Measurements from ENCODE around the gene MYL5.
"Not testable (repeated sequence)": the region's sequence is repeated elsewhere in the genome, so short reads cannot be mapped to it uniquely, and the experiment has no call there.

Gene MYL5

GRCh38 chr4:669806-670559 is 4.4 kb upstream of the MYL5 start:
- FAIRE-seq; DNase-seq (ENCODE audit: insufficient read length, low spot score): not testable (repeated sequence)

- FAIRE-seq (no peak), DNase-seq (ENCODE audit: insufficient read length, low spot score) (no peak)
These were observed 2.6 kb upstream of the MYL5 start for GRCh38 chr4:671769-672168.

DNA sequence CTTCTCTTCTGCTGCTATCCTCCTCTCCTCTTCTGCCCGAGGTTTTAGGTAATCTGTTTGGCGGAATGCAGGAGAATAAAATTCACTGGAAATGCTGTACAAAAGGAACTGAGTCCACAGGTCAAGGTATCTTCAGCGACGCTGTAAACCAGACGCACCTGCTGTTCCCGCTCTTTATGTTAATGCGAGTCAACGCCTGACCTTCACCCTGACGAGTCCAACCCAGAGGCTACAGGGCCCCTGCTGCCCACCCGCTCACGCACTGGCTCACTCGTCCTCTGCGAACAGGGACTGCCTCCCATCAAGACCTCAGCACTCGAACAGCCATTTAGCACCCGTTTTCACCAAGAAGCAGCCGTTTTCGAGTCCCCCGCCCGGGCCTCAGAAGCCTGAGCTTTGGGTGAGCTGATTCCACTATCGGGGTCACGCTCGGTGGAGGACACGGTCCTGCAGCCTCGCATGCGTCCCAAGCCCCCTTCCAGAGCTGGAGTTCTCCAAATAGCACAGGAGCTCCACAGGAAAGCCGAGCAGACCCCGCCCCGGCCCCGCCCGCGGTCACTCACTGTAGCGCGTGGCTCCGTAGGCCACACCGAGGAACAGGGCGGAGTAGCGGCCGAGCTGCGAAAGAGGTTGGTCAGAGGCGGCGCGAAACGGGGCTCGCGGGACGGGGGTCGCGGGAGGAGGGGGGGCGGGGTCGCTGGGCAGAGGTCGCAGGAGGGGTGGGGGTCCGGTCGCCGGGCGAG is 822 bp upstream of the MYL5 start:
- FAIRE-seq = no peak
- DNase-seq (ENCODE audit: insufficient read length, low spot score) = no peak

- no peak for DNase-seq (ENCODE audit: insufficient read length, low spot score)
- no peak for FAIRE-seq
These were observed 917 bp downstream of the MYL5 start for GRCh38 chr4:675036-675882.

- DNase-seq (ENCODE audit: insufficient read length, low spot score) (peak; percentile 78), FAIRE-seq (peak; percentile 49)
These were observed 1.9 kb downstream of the MYL5 start for GRCh38 chr4:675980-676870.

DNA sequence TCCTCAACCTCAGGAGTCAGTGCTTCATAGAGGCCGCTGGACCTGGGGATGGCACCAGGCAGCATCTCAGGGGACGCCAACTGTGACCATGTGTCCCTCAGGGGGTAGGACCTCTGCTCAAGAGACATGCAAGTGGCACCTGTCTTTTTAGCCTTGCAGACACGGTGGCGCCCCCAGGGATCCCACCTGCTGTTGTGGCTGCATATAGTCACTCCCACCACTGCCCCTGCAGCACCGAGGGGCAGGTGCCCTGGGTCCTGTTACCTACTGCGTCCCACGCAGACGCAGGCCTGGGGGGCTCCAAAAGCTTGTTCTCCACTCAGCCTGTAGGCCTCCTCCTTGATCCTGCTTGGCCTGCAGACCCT is 2.5 kb downstream of the MYL5 start:
- FAIRE-seq (no peak), DNase-seq (ENCODE audit: insufficient read length, low spot score) (no peak)

- FAIRE-seq = no peak
- no peak for DNase-seq (ENCODE audit: insufficient read length, low spot score)
These were observed 3.3 kb downstream of the MYL5 start for GRCh38 chr4:677431-678293.

GRCh38 chr4:678331-679103 is 4.2 kb downstream of the MYL5 start:
- no peak for DNase-seq (ENCODE audit: insufficient read length, low spot score)
- FAIRE-seq = no peak

GRCh38 chr4:679104-679481 is 4.8 kb downstream of the MYL5 start:
- no peak for FAIRE-seq
- no peak for DNase-seq (ENCODE audit: insufficient read length, low spot score)

DNA sequence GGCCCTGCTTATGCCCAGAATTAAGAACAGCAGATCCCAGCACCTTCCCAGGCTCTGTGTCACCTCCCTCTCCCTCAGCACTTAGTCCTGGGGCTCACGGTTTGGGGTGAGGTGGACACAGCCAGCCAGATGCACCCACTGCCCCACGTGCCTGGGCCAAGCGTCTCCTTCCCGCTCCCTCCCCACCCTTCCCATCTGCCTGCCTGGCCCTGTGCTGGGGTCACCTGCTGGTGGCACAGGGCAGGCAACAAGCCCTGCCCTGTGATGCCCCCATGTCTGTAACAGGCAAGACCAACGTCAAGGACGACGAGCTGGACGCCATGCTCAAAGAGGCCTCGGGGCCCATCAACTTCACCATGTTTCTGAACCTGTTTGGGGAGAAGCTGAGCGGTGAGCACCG is 5.3 kb downstream of the MYL5 start:
- FAIRE-seq = no peak
- no peak for DNase-seq (ENCODE audit: insufficient read length, low spot score)

DNA sequence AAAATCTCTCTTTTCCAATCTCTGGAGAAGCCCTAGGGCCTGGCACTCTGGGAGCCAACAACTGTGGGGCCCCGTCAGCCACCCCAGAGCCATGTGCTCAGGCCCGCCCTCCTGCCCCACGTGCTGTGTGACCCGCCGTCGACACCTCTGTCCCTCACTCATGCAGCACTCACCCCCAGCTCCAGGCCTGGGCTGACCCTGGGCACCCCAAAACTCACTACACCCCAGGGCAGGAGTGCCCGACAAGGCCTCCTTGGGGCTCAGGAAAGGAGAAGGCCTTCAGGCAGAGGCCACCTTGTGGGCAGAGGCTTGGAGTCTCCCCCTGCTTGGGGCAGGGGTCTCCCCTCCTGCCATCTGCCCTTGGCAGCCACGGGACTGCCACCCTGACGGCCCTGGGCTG is 5.7 kb downstream of the MYL5 start:
- DNase-seq (ENCODE audit: insufficient read length, low spot score) (no peak), FAIRE-seq (no peak)

DNA sequence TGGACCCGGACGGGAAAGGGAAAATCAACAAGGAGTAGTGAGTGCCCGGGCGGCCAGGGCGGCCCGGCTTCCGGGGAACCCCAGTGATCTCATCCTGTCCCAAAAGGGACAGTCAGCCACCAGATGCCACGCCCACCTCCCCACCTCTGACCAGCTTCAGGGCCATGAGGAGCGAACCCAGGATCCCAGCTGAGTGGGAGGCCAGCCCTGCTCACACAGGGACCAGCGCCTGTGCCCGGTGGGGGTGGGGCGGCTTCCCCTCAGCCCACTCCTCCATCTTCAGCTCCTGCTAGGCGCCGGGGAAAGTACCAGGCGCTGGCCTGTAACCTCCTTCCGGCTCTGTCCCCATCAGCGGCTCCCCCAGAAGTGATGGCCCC is 6.2 kb downstream of the MYL5 start:
- no peak for FAIRE-seq
- no peak for DNase-seq (ENCODE audit: insufficient read length, low spot score)

DNA sequence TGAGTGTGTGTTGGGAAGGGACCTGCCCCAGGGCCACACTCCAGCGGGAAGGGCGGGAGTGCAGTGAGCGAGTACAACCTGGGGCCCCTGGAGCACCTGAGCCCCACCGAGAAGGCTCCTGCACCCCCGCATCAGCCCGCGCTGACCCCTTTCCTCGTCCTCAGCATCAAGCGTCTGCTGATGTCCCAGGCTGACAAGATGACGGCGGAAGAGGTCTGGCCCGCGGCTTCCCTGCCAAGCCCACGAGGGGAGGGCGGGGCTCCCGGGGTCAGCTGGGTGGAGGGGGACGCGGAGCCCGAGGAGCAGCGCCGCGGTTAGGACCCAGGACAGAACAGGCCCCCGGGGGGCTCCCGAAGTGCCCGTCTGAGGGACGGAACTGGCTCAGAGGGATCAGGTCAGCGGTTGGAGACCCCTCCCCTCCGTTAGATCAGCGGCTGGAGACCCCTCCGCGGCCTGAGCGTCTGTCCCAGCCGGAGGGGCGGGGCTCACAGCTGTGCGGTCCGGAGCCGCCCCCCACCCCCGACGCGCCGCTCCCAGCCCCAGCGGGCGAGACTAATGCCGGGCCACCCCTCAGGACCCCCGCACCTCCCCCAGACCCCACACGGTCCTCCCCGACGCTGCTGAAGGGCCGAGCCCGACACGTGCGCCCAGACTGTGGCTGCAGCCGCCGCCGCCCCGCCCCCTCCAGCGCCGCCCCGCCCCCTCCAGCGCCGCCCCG is 6.7 kb downstream of the MYL5 start:
- DNase-seq (ENCODE audit: insufficient read length, low spot score) (peak; percentile 82), FAIRE-seq (no peak)

DNA sequence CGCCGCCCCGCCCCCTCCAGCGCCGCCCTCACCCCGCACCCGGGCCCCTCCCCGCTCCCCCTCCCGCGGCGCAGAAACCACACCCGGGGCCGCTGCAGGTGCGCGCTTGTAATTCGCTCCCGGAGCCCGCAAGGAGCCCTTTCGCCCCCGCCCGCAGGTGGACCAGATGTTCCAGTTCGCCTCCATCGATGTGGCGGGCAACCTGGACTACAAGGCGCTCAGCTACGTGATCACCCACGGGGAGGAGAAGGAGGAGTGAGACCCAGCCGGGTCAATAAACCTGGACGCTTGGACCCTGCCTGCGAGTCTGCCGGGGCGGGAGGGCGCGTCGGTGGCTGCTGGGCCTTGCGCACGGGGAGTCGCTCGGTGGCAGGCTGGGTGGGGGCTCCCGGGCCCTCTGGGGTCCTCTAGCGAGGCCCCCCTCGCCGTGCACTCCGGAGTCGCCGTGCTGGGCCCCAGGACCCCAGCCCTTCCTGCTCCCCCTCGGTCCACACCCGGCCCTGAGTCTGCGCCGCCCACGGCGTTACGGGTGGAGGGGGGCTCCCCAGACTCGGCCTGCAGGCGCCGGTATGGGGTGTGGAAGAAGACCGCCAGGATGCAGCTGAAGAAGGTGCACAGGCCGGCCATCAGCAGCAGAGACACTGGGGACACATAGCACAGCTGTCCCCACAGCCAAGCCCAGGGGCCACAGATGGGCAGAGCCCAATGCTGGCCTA is 7.6 kb downstream of the MYL5 start:
- no peak for FAIRE-seq
- no peak for DNase-seq (ENCODE audit: insufficient read length, low spot score)

DNA sequence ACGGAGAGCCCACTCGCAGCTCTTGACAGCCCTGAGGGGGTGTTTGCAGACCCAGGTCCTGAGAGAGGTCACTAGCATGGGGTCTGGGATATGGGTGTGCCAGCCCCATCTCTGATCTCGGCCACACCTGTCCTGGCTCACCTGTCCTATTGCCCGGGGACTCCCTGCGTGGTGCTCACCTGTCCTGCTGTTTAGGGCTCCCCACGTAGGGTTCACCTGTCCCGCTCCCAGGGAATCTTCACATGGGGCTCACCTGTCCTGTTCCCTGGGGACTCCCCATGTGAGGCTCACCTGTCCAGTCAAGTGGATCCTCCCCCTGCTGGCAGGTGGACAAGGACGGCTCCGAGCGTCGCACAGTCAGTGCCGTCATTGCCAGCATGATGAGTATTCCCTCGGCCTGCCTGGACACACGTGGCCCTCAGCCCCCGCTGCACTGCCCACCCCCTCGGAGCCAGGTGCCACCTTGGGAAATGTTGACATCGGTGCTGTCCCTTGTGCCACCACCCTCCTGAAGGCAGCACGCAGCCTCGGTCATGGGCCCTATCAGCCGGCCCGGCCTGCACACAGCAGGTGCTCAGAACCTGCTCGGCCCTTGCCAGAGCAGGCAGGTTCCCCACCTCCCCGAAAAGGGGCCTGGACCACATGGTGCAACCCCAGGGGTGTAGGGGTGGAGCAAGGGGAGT is 8.3 kb downstream of the MYL5 start:
- FAIRE-seq (no peak), DNase-seq (ENCODE audit: insufficient read length, low spot score) (no peak)

DNA sequence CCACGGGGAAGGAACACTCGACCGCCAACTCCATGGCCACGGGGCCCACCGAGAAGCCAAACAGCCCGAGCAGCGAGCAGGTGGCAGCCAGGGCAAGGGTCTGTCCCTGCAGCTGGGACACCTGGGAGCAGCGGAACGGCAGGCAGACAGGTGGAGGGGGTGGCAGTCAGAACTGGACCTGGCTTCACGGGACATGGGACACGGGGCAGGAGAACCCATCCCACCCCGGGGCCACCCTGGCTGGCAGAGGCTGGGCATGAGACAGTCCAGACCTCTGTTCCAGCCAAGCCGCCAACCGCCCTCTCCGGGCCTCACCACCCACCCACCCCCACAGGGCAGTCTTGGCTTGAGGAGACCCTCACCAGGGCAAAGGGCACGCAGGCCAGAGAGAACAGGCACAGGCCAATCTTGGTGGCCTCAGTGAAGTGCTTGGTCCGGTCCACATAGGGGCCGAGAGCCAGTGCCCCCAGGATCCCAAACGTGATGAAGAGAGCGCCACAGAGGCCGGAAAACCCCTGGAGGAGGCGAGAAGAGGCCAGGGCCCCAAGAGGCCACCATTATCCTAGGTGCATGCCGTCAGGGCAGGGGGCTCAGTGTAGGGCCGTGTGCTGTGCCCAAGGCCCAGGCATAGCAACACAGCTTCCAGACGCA is 9.0 kb downstream of the MYL5 start:
- DNase-seq (ENCODE audit: insufficient read length, low spot score) (no peak), FAIRE-seq (no peak)

Measured in GM19239 (cell line).